Measurements from ENCODE around the gene CTU2. TPM values are rescaled to one million over a fixed set of nuclear protein-coding genes. Genes with fewer than 3 reads are reported as not detected.

The CTU2 gene
- total and polyA plus RNA-seq, 2 donors (not counting 1 experiment from before 2014, with no cell fraction given): 7.6 to 11.9 TPM

DNA sequence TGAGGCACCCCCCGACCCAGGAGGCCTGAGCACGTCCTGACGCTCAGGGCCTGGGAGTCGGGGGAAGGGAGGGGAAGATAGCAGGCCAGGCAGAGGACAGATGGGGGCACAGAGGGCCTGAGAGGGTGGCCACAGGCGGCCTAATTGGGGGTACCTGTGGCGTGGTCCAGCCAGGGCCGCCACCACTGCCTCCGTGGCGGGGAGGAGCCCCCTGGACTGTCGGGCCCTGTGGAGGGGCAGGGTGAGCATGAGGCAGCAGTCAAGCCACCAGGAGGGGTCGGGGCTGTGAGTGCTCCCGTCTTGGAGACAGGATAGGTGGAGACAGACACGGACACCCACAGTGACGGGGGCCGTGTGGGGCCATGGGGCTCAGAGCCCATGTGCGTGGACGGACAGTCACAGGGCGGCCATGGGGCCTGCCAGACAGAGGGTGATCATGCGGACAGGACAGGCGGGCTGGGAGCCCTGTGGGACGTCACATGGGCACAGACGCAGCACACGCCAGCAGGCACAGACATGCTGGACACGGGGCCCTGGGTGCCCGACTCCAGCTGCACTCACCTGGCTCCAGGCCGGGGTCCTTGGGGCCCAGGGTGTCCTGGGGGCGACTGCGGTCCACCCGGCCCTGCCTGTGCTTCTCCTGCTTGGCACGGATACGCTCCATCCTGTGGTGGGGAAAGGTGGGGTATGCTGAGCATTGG, 18.7 kb downstream of the CTU2 start:
- no peaks in the 10 kb centered on the region for H3K27me3 ChIP-seq (ENCODE audit: control insufficient read depth, insufficient read depth, low read length)
- peaks cover 57% of the 10 kb centered on the region for H3K36me3 ChIP-seq (ENCODE audit: control insufficient read depth, insufficient read depth, low read length)
- no peak for TF ChIP-seq EZH2 (IDR thresholded peaks at IDR 0.05; ENCODE audit: low read length, missing control alignments)
- TF ChIP-seq, protein P1, sequence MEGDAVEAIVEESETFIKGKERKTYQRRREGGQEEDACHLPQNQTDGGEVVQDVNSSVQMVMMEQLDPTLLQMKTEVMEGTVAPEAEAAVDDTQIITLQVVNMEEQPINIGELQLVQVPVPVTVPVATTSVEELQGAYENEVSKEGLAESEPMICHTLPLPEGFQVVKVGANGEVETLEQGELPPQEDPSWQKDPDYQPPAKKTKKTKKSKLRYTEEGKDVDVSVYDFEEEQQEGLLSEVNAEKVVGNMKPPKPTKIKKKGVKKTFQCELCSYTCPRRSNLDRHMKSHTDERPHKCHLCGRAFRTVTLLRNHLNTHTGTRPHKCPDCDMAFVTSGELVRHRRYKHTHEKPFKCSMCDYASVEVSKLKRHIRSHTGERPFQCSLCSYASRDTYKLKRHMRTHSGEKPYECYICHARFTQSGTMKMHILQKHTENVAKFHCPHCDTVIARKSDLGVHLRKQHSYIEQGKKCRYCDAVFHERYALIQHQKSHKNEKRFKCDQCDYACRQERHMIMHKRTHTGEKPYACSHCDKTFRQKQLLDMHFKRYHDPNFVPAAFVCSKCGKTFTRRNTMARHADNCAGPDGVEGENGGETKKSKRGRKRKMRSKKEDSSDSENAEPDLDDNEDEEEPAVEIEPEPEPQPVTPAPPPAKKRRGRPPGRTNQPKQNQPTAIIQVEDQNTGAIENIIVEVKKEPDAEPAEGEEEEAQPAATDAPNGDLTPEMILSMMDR (conservative IDR thresholded peaks at IDR 0.05 in 1 of 2, IDR thresholded peaks at IDR 0.05 in 1 of 2; ENCODE audit: low read depth in 1 of 2, low read length in 2 of 2): no peak
- no peak overlapping the region for H3K4me3 ChIP-seq (replicated peaks in 1 of 4; ENCODE audit: control extremely low read depth in 1 of 4, insufficient read depth in 1 of 4, low read depth in 3 of 4, low read length in 4 of 4)
- H4K20me1 ChIP-seq (ENCODE audit: control insufficient read depth, extremely low read depth, insufficient read depth, low read length): no peaks in the 10 kb centered on the region
- no peak overlapping the region for H3K27ac ChIP-seq (ENCODE audit: insufficient read depth, low read length)
- H3K79me2 ChIP-seq (ENCODE audit: control insufficient read depth, insufficient read depth, low read length): peaks cover 2% of the 10 kb centered on the region
- no peak overlapping the region for H3K4me2 ChIP-seq (ENCODE audit: extremely low read depth, insufficient read depth, low read length)
- no peak overlapping the region for H2AFZ ChIP-seq (ENCODE audit: low read length)
- H3K4me1 ChIP-seq (ENCODE audit: control insufficient read depth, extremely low read depth, insufficient read depth, low read length): no peaks in the 10 kb centered on the region
- DNase-seq (ENCODE audit: low read depth in 2 of 2): no peak
- H3K9ac ChIP-seq (ENCODE audit: insufficient read depth, low read length): no peak overlapping the region
- no peaks in the 10 kb centered on the region for H3K9me3 ChIP-seq (ENCODE audit: control insufficient read depth, insufficient read depth, low read depth, low read length)

DNA sequence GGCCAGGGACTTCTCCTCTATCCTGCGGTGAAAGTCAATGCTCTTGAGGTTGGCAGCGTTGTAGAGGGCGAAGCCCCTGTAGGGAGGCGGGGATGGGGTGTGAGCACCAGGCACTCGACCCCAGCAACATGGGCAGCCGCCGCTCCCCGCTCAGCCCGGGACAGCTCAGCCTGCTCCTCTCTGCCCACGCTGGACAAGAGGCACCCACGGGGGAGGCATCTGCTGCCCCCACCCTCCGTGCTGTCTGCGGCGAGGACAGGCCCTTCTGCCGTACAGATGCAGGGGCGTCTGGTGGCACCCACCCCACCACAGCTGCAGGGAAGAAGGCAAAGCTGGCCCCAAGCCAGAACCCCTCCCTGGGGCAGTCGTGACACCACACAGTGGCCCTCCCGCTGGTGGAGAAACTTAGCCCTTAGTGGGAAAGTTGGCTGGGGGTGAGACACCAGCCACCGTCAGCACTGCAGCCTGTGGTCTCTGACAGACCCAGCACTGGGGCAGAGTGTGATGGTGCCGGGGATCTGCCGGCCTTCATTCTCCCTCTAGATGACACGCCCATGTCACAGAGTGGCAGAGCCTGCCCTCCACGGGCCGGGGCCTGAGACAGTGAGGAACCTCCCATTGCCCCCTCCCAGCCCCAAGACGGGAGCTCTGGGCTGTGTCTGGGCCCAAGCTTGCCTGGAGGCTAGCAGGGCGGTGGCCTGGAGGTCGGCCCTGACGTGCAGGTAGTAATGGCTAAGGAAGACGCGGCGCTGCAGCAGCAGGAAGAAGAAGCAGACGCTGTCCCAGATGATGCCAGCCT, 19.5 kb downstream of the CTU2 start:
- no peak overlapping the region for H3K4me2 ChIP-seq (ENCODE audit: extremely low read depth, insufficient read depth, low read length)
- no peaks in the 10 kb centered on the region for H4K20me1 ChIP-seq (ENCODE audit: control insufficient read depth, extremely low read depth, insufficient read depth, low read length)
- H3K27ac ChIP-seq (ENCODE audit: insufficient read depth, low read length): no peak overlapping the region
- H3K9me3 ChIP-seq (ENCODE audit: control insufficient read depth, insufficient read depth, low read depth, low read length): no peaks in the 10 kb centered on the region
- no peaks in the 10 kb centered on the region for H3K27me3 ChIP-seq (ENCODE audit: control insufficient read depth, insufficient read depth, low read length)
- H3K4me3 ChIP-seq (replicated peaks in 1 of 4; ENCODE audit: control extremely low read depth in 1 of 4, insufficient read depth in 1 of 4, low read depth in 3 of 4, low read length in 4 of 4): no peak overlapping the region
- H2AFZ ChIP-seq (ENCODE audit: low read length): no peak overlapping the region
- DNase-seq (ENCODE audit: low read depth in 2 of 2): no peak
- H3K4me1 ChIP-seq (ENCODE audit: control insufficient read depth, extremely low read depth, insufficient read depth, low read length): no peaks in the 10 kb centered on the region
- H3K9ac ChIP-seq (ENCODE audit: insufficient read depth, low read length): no peak overlapping the region
- H3K79me2 ChIP-seq (ENCODE audit: control insufficient read depth, insufficient read depth, low read length): peaks cover 2% of the 10 kb centered on the region
- peaks cover 53% of the 10 kb centered on the region for H3K36me3 ChIP-seq (ENCODE audit: control insufficient read depth, insufficient read depth, low read length)
- TF ChIP-seq EZH2 (IDR thresholded peaks at IDR 0.05; ENCODE audit: low read length, missing control alignments): no peak
- TF ChIP-seq, protein P1 (conservative IDR thresholded peaks at IDR 0.05 in 1 of 2, IDR thresholded peaks at IDR 0.05 in 1 of 2; ENCODE audit: low read depth in 1 of 2, low read length in 2 of 2): no peak

DNA sequence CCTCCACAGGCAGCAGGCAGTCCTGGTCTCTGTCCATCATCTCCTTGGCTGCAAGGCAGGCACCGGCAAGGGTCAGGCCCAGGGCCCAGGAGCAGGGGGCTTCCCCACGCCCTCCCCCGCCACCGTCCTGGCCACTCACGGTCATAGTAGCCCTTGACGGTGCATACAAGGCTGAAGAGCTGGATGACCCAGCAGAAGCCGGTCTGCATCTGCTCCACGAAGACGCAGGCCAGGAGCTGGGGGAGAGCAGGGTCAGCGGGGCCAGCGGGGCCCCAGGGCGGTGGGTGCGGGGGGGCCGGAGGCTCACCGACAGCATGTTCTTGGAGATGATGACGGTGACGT, 20.1 kb downstream of the CTU2 start:
- no peak overlapping the region for H3K4me2 ChIP-seq (ENCODE audit: extremely low read depth, insufficient read depth, low read length)
- H3K9ac ChIP-seq (ENCODE audit: insufficient read depth, low read length): no peak overlapping the region
- no peak overlapping the region for H3K4me3 ChIP-seq (replicated peaks in 1 of 4; ENCODE audit: control extremely low read depth in 1 of 4, insufficient read depth in 1 of 4, low read depth in 3 of 4, low read length in 4 of 4)
- no peaks in the 10 kb centered on the region for H3K9me3 ChIP-seq (ENCODE audit: control insufficient read depth, insufficient read depth, low read depth, low read length)
- TF ChIP-seq EZH2 (IDR thresholded peaks at IDR 0.05; ENCODE audit: low read length, missing control alignments): no peak
- TF ChIP-seq, protein P1 (conservative IDR thresholded peaks at IDR 0.05 in 1 of 2, IDR thresholded peaks at IDR 0.05 in 1 of 2; ENCODE audit: low read depth in 1 of 2, low read length in 2 of 2): no peak
- peaks cover 53% of the 10 kb centered on the region for H3K36me3 ChIP-seq (ENCODE audit: control insufficient read depth, insufficient read depth, low read length)
- H3K4me1 ChIP-seq (ENCODE audit: control insufficient read depth, extremely low read depth, insufficient read depth, low read length): no peaks in the 10 kb centered on the region
- no peak overlapping the region for H3K27ac ChIP-seq (ENCODE audit: insufficient read depth, low read length)
- DNase-seq (ENCODE audit: low read depth in 2 of 2): no peak
- no peaks in the 10 kb centered on the region for H4K20me1 ChIP-seq (ENCODE audit: control insufficient read depth, extremely low read depth, insufficient read depth, low read length)
- H3K27me3 ChIP-seq (ENCODE audit: control insufficient read depth, insufficient read depth, low read length): no peaks in the 10 kb centered on the region
- peaks cover 2% of the 10 kb centered on the region for H3K79me2 ChIP-seq (ENCODE audit: control insufficient read depth, insufficient read depth, low read length)
- no peak overlapping the region for H2AFZ ChIP-seq (ENCODE audit: low read length)

Data from fibroblast of lung (primary cell).